HEK293 (cell line): ENCODE results near the gene DDIT4.
A peak's percentile ranks its signal among the peaks of the same experiment; 100 is the strongest.

Source experiments
- KLF7 ChIP-seq: fragments of 450-650 bp; formaldehyde crosslinking; IDR thresholded peaks from 2 replicates; pipeline ENCODE4 v1.5.1; 2016; ENCODE audit warnings: missing biosample characterization, missing genetic modification characterization, borderline replicate concordance
- WT1 ChIP-seq: fragments of 450-650 bp; formaldehyde crosslinking; IDR thresholded peaks from 2 replicates; pipeline ENCODE4 v1.5.1; 2016; ENCODE audit warnings: missing biosample characterization, missing genetic modification characterization
- ZBTB20 ChIP-seq: fragments of 450-650 bp; formaldehyde crosslinking; IDR thresholded peaks from 2 replicates; pipeline ENCODE4 v1.5.1; 2016; ENCODE audit warnings: missing biosample characterization, missing genetic modification characterization
- ZNF140 ChIP-seq: fragments of 450-650 bp; formaldehyde crosslinking; IDR thresholded peaks from 2 replicates; pipeline ENCODE4 v1.5.1; 2016; ENCODE audit warnings: missing biosample characterization, missing genetic modification characterization
- ZNF16 ChIP-seq: fragments of 450-650 bp; formaldehyde crosslinking; IDR thresholded peaks from 2 replicates; pipeline ENCODE4 v1.5.1; 2016; ENCODE audit warnings: low read depth, missing biosample characterization, missing genetic modification characterization
- ZNF23 ChIP-seq: fragments of 450-650 bp; formaldehyde crosslinking; IDR thresholded peaks from 2 replicates; pipeline ENCODE4 v1.5.1; 2016; ENCODE audit warnings: missing biosample characterization, missing genetic modification characterization, borderline replicate concordance
- ZNF239 ChIP-seq: fragments of 450-650 bp; formaldehyde crosslinking; IDR thresholded peaks from 2 replicates; pipeline ENCODE4 v1.5.1; 2016; ENCODE audit warnings: missing biosample characterization, missing genetic modification characterization
- ZNF274 ChIP-seq, 2 experiments: fragments of 200-500 bp in 1 of 2; fragments of 450-650 bp in 1 of 2; sonication (Bioruptor generic) in 1 of 2; formaldehyde crosslinking in 1 of 2; IDR thresholded peaks; 2 replicates each; pipeline versions ENCODE4 v1.5.1 to v1.6.1; 2014 to 2016; ENCODE audit warnings: borderline replicate concordance in 1 of 2, inconsistent platforms in 1 of 2, low read length in 1 of 2, missing biosample characterization in 1 of 2, missing genetic modification characterization in 1 of 2
- ZNF302 ChIP-seq: fragments of 450-650 bp; formaldehyde crosslinking; IDR thresholded peaks from 2 replicates; pipeline ENCODE4 v1.5.1; 2016; ENCODE audit warnings: missing biosample characterization, missing genetic modification characterization, low read depth
- ZNF311 ChIP-seq: fragments of 450-650 bp; formaldehyde crosslinking; IDR thresholded peaks from 2 replicates; pipeline ENCODE4 v1.5.1; 2017; ENCODE audit warnings: missing biosample characterization, missing genetic modification characterization, borderline replicate concordance
- ZNF350 ChIP-seq: fragments of 450-650 bp; formaldehyde crosslinking; IDR thresholded peaks from 2 replicates; pipeline ENCODE4 v1.5.0; 2017; ENCODE audit warnings: missing biosample characterization, mild to moderate bottlenecking, missing genetic modification characterization
- ZNF510 ChIP-seq: fragments of 450-650 bp; formaldehyde crosslinking; IDR thresholded peaks from 2 replicates; pipeline ENCODE4 v1.5.1; 2018; ENCODE audit warnings: mild to moderate bottlenecking, missing genetic modification characterization, missing biosample characterization; ENCODE audit not compliant: insufficient replicate concordance
- ZNF521 ChIP-seq: fragments of 450-650 bp; formaldehyde crosslinking; IDR thresholded peaks from 2 replicates; pipeline ENCODE4 v1.5.1; 2017; ENCODE audit warnings: missing biosample characterization, mild to moderate bottlenecking, missing genetic modification characterization
- ZNF530 ChIP-seq: fragments of 450-650 bp; formaldehyde crosslinking; IDR thresholded peaks from 2 replicates; pipeline ENCODE4 v1.5.1; 2016; ENCODE audit warnings: low read depth, missing biosample characterization, missing genetic modification characterization
- ZNF610 ChIP-seq: fragments of 450-650 bp; formaldehyde crosslinking; IDR thresholded peaks from 2 replicates; pipeline ENCODE4 v1.5.1; 2016; ENCODE audit warnings: missing biosample characterization, missing genetic modification characterization, borderline replicate concordance
- ZNF623 ChIP-seq: fragments of 450-650 bp; formaldehyde crosslinking; IDR thresholded peaks from 2 replicates; pipeline ENCODE4 v1.5.1; 2016; ENCODE audit warnings: missing biosample characterization, missing genetic modification characterization
- ZNF747 ChIP-seq: fragments of 450-650 bp; formaldehyde crosslinking; IDR thresholded peaks from 2 replicates; pipeline ENCODE4 v1.5.1; 2016; ENCODE audit warnings: missing biosample characterization, missing genetic modification characterization
- ZNF776 ChIP-seq: fragments of 450-650 bp; formaldehyde crosslinking; IDR thresholded peaks from 2 replicates; pipeline ENCODE4 v1.5.0; 2017; ENCODE audit warnings: missing biosample characterization, missing genetic modification characterization, borderline replicate concordance
- ZNF792 ChIP-seq: fragments of 450-650 bp; formaldehyde crosslinking; IDR thresholded peaks from 2 replicates; pipeline ENCODE4 v1.5.1; 2016; ENCODE audit warnings: missing biosample characterization, missing genetic modification characterization
- ZSCAN23 ChIP-seq: fragments of 450-650 bp; formaldehyde crosslinking; IDR thresholded peaks from 2 replicates; pipeline ENCODE4 v1.5.1; 2016; ENCODE audit warnings: missing biosample characterization, missing genetic modification characterization
- TF ChIP-seq, protein P1 (sequence below): fragments of 450-650 bp; formaldehyde crosslinking; IDR thresholded peaks from 2 replicates; pipeline ENCODE4 v1.5.1; 2016; ENCODE audit warnings: missing biosample characterization, missing genetic modification characterization
- TF ChIP-seq, protein P2 (sequence below): fragments of 450-650 bp; formaldehyde crosslinking; IDR thresholded peaks from 2 replicates; pipeline ENCODE4 v1.5.0; 2017; ENCODE audit warnings: missing biosample characterization, missing genetic modification characterization, borderline replicate concordance
- TF ChIP-seq, protein P3 (sequence below): fragments of 450-650 bp; formaldehyde crosslinking; IDR thresholded peaks from 2 replicates; pipeline ENCODE4 v1.5.1; 2016; ENCODE audit warnings: missing biosample characterization, missing genetic modification characterization
- TF ChIP-seq, protein P4 (sequence below): fragments of 450-650 bp; formaldehyde crosslinking; IDR thresholded peaks from 2 replicates; pipeline ENCODE4 v1.5.1; 2017; ENCODE audit warnings: missing biosample characterization, missing genetic modification characterization
- TF ChIP-seq, protein P5 (sequence below): fragments of 450-650 bp; formaldehyde crosslinking; IDR thresholded peaks from 2 replicates; pipeline ENCODE4 v1.5.1; 2017; ENCODE audit warnings: missing biosample characterization, missing genetic modification characterization
- TF ChIP-seq, protein P6 (sequence below): fragments of 450-650 bp; formaldehyde crosslinking; conservative IDR thresholded peaks from 2 replicates; pipeline ENCODE4 v1.5.1; 2016; ENCODE audit warnings: low read depth, missing biosample characterization, missing genetic modification characterization

DDIT4 gene

DNA sequence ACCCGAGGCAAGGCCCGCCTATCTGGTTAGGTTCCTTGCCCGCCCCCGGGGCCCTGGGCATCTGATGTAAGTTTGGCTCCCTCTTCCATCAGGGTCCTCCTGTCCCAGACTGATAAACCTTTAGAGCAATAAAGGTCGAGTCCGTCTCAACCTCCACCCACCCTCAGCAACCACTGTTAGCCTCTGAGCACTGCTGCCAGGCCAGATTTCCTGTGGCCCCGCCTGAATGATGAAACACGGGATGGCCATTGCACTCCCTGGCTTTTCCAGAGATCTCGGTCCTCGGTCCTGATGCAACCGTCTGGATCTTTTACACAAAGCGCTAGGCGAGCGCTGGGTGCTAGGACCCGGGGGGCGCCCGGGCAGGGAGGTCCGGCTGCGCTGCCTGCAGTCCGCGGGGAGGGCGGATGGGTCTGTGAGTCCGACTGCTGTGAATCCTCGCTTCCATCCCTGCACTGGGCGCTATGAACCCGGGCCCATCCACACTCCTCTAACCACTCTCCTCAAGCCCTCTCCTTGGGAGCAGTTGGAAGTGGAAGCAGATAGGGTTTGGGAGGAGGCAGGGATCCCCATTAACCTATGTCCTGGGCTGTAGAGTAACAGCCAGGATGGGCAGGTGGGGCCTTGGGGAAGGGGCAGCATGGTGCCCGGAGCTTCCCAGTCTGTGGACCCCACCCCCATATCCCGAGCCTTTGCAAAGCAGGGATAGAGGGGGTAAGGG lies 875 bp upstream of the DDIT4 start (continued):
- TF ChIP-seq, protein P1, sequence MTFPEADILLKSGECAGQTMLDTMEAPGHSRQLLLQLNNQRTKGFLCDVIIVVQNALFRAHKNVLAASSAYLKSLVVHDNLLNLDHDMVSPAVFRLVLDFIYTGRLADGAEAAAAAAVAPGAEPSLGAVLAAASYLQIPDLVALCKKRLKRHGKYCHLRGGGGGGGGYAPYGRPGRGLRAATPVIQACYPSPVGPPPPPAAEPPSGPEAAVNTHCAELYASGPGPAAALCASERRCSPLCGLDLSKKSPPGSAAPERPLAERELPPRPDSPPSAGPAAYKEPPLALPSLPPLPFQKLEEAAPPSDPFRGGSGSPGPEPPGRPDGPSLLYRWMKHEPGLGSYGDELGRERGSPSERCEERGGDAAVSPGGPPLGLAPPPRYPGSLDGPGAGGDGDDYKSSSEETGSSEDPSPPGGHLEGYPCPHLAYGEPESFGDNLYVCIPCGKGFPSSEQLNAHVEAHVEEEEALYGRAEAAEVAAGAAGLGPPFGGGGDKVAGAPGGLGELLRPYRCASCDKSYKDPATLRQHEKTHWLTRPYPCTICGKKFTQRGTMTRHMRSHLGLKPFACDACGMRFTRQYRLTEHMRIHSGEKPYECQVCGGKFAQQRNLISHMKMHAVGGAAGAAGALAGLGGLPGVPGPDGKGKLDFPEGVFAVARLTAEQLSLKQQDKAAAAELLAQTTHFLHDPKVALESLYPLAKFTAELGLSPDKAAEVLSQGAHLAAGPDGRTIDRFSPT (tag by site-specific recombination) = no peak
- TF ChIP-seq ZNF747 = no peak
- TF ChIP-seq ZSCAN23 (tag by site-specific recombination) = peak; percentile 48; the same call in 1 of the 2 replicates
- TF ChIP-seq ZNF776 (tag by site-specific recombination) = no peak
- no peak for TF ChIP-seq ZNF311 (tag by site-specific recombination)
- TF ChIP-seq ZNF140 (tag by site-specific recombination) = no peak
- TF ChIP-seq ZBTB20 = peak; percentile 88
- no peak for TF ChIP-seq ZNF239 (tag by site-specific recombination)
- TF ChIP-seq ZNF350 (tag by site-specific recombination) = no peak
- TF ChIP-seq, protein P2, sequence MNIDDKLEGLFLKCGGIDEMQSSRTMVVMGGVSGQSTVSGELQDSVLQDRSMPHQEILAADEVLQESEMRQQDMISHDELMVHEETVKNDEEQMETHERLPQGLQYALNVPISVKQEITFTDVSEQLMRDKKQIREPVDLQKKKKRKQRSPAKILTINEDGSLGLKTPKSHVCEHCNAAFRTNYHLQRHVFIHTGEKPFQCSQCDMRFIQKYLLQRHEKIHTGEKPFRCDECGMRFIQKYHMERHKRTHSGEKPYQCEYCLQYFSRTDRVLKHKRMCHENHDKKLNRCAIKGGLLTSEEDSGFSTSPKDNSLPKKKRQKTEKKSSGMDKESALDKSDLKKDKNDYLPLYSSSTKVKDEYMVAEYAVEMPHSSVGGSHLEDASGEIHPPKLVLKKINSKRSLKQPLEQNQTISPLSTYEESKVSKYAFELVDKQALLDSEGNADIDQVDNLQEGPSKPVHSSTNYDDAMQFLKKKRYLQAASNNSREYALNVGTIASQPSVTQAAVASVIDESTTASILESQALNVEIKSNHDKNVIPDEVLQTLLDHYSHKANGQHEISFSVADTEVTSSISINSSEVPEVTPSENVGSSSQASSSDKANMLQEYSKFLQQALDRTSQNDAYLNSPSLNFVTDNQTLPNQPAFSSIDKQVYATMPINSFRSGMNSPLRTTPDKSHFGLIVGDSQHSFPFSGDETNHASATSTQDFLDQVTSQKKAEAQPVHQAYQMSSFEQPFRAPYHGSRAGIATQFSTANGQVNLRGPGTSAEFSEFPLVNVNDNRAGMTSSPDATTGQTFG = no peak
- TF ChIP-seq KLF7 (tag by site-specific recombination) = peak; percentile 96
- TF ChIP-seq ZNF530 = no peak
- no peak for TF ChIP-seq ZNF23 (tag by site-specific recombination)
- TF ChIP-seq ZNF521 (tag by site-specific recombination) = no peak
- TF ChIP-seq, protein P3, sequence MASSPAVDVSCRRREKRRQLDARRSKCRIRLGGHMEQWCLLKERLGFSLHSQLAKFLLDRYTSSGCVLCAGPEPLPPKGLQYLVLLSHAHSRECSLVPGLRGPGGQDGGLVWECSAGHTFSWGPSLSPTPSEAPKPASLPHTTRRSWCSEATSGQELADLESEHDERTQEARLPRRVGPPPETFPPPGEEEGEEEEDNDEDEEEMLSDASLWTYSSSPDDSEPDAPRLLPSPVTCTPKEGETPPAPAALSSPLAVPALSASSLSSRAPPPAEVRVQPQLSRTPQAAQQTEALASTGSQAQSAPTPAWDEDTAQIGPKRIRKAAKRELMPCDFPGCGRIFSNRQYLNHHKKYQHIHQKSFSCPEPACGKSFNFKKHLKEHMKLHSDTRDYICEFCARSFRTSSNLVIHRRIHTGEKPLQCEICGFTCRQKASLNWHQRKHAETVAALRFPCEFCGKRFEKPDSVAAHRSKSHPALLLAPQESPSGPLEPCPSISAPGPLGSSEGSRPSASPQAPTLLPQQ (tag by site-specific recombination) = peak; percentile 97
- no peak for TF ChIP-seq ZNF302 (tag by site-specific recombination)
- no peak for TF ChIP-seq ZNF274 (IDR thresholded peaks at IDR 0.05; ENCODE audit: low read length)
- TF ChIP-seq ZNF274 (tag by site-specific recombination; IDR thresholded peaks at IDR 0.05; ENCODE audit: borderline replicate concordance) = no peak
- TF ChIP-seq ZNF792 (tag by site-specific recombination) = no peak
- TF ChIP-seq, protein P4, sequence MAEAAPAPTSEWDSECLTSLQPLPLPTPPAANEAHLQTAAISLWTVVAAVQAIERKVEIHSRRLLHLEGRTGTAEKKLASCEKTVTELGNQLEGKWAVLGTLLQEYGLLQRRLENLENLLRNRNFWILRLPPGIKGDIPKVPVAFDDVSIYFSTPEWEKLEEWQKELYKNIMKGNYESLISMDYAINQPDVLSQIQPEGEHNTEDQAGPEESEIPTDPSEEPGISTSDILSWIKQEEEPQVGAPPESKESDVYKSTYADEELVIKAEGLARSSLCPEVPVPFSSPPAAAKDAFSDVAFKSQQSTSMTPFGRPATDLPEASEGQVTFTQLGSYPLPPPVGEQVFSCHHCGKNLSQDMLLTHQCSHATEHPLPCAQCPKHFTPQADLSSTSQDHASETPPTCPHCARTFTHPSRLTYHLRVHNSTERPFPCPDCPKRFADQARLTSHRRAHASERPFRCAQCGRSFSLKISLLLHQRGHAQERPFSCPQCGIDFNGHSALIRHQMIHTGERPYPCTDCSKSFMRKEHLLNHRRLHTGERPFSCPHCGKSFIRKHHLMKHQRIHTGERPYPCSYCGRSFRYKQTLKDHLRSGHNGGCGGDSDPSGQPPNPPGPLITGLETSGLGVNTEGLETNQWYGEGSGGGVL = peak; percentile 61
- TF ChIP-seq ZNF16 (tag by site-specific recombination) = no peak
- TF ChIP-seq ZNF610 (tag by site-specific recombination) = peak; percentile 48; the same call in 1 of the 2 replicates
- no peak for TF ChIP-seq ZNF623 (tag by site-specific recombination)
- TF ChIP-seq ZNF510 (tag by site-specific recombination) = no peak
- peak; percentile 49; the same call in 1 of the 2 replicates for TF ChIP-seq WT1 (tag by site-specific recombination)
- TF ChIP-seq, protein P5, sequence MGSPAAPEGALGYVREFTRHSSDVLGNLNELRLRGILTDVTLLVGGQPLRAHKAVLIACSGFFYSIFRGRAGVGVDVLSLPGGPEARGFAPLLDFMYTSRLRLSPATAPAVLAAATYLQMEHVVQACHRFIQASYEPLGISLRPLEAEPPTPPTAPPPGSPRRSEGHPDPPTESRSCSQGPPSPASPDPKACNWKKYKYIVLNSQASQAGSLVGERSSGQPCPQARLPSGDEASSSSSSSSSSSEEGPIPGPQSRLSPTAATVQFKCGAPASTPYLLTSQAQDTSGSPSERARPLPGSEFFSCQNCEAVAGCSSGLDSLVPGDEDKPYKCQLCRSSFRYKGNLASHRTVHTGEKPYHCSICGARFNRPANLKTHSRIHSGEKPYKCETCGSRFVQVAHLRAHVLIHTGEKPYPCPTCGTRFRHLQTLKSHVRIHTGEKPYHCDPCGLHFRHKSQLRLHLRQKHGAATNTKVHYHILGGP (tag by site-specific recombination) = no peak
- TF ChIP-seq, protein P6, sequence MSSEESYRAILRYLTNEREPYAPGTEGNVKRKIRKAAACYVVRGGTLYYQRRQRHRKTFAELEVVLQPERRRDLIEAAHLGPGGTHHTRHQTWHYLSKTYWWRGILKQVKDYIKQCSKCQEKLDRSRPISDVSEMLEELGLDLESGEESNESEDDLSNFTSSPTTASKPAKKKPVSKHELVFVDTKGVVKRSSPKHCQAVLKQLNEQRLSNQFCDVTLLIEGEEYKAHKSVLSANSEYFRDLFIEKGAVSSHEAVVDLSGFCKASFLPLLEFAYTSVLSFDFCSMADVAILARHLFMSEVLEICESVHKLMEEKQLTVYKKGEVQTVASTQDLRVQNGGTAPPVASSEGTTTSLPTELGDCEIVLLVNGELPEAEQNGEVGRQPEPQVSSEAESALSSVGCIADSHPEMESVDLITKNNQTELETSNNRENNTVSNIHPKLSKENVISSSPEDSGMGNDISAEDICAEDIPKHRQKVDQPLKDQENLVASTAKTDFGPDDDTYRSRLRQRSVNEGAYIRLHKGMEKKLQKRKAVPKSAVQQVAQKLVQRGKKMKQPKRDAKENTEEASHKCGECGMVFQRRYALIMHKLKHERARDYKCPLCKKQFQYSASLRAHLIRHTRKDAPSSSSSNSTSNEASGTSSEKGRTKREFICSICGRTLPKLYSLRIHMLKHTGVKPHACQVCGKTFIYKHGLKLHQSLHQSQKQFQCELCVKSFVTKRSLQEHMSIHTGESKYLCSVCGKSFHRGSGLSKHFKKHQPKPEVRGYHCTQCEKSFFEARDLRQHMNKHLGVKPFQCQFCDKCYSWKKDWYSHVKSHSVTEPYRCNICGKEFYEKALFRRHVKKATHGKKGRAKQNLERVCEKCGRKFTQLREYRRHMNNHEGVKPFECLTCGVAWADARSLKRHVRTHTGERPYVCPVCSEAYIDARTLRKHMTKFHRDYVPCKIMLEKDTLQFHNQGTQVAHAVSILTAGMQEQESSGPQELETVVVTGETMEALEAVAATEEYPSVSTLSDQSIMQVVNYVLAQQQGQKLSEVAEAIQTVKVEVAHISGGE (tag by site-specific recombination) = peak; percentile 51; the same call in 1 of the 2 replicates
